HG02973 (cell line): Measurements from ENCODE around the gene HSBP1L1.

ENCODE experiments used
- ATAC-seq: cut with Tn5 transposase; IDR thresholded peaks from one replicate; pipeline ENCODE4 v1.9.1; 2021; ENCODE audit warnings: moderate library complexity; ENCODE audit not compliant: unreplicated experiment

The HSBP1L1 gene

GRCh38 chr18:79928563-79928960, 35.9 kb upstream of the HSBP1L1 start:
- no peak for ATAC-seq

DNA sequence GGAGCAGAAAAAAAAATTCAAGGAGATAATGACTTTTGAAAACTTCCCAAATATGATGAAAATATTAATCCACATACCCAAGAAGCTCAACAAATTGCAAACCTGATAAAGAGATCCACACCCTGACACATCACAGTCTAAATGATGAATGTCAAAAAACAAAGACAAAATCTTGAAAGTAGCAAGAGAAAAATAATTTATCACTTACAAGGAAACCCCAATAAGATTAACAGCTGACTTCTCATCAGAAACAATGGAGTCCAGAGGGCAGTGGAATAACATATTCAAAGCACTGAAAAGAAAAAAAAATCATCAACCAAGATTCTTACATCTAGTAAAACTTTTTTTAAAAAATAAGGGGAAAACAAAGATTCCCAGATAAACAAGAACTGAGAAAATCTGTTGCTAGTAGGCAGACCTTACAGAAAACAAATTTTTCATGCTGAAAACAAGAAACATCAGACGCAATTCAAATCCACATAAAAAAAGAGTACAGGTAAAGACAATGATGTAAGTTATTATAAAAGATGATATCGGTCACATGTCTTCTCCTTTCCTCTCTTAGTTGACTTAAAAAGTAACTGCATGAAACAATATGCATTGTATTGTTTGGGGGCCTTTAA, 34.3 kb upstream of the HSBP1L1 start:
- ATAC-seq = no peak

GRCh38 chr18:79931475-79931874, 33.0 kb upstream of the HSBP1L1 start:
- ATAC-seq = no peak

DNA sequence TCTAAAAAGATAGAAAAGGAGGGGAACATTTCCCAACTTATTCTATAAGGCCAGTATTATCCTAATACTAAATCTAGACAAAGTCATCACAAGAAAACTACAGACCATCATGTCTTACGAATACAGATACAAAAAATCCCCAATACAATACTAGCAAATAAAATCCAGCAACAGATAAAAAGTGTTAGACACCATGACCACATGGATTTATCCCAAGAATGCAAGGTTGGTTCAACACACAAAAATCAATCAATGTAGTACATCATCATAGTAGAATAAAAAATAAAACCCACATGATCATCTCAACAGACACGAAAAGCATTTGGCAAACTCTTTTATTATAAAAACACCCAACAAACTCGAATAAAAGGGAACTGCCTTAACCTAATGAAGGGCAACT, 31.5 kb upstream of the HSBP1L1 start:
- no peak for ATAC-seq

DNA sequence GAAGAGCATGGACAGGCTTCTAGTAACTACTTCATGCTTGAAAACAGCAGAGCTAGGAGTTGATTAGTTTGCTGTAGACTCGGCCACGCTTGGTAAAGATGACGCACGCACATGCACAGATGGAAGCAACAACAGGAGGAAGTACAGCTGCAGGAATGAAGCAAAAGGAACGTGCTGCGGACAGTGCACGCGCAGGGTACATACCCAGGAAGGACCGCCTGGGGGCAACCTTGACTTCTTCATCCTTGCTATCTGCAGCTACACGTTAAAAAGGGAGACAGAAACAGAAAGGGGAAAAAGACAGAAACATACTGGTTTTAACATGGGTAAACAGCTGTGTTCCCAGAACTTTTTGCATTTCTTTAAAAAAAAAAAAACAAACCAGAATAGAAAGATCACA, 30.7 kb upstream of the HSBP1L1 start:
- no peak for ATAC-seq

GRCh38 chr18:79934311-79935097, 29.9 kb upstream of the HSBP1L1 start:
- ATAC-seq = no peak

GRCh38 chr18:79935098-79935480, 29.4 kb upstream of the HSBP1L1 start:
- ATAC-seq = no peak

DNA sequence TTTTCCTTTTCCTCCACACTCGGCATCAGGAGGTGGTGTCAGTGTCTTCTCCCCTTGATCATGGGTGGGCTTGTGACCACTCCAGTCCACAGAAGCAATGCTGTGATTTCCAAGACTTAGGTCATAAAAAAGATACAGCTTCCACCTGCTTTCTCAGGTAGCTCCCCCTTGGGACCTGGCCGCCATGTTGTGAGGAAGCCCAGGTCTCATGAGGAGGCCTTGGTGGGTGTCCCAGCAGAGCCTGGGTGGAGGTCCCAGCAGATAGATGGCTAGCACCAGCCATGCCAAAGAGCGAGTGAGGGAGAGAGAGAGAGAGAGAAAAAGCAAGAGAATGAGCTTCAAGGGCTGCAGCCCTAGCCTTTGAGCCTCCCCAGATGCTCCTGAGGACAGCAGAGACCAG, 28.9 kb upstream of the HSBP1L1 start:
- ATAC-seq = no peak

- no peak for ATAC-seq
Measured at GRCh38 chr18:79935925-79936324, 28.5 kb upstream of the HSBP1L1 start.

GRCh38 chr18:79936641-79937040, 27.8 kb upstream of the HSBP1L1 start:
- ATAC-seq = no peak

- no peak for ATAC-seq
Measured at GRCh38 chr18:79937103-79937860, 27.2 kb upstream of the HSBP1L1 start.

DNA sequence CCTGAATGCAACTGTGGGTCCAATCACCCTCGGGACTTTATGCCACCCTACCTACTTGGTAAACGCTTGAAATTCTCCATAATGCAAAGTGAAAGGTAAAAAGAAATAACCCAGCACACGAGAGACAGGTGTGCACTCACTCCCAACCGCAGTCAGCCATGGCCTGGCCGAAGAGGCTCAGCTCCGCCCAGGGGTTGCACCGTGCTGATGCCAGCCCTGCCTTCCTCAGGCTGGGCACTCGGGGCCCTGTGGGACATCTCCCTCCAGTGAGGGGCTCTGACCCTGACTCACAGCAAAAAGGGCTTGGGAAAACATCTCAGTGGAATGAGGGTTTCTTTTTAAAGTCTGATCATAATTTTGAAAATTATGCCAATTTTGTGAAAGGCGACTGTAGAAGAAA, 26.2 kb upstream of the HSBP1L1 start:
- ATAC-seq = no peak

DNA sequence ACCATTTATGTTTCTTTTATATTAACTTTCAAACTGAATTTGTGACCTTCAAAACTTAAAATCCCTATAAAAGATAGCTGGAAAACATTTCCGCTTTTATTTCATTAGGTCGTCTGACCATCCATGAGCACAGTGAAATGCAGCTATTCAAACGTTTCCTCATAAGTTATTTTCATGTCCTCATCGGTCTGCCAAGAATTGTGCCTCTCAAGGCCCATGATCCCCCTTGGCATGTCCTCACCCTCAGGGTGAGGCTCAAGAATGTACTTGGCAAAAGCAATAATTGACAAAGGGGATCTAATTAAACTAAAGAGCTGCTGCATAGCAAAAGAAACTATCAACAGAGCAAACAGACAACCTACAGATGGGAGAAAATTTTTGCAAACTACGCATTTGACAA, 25.3 kb upstream of the HSBP1L1 start:
- ATAC-seq = no peak

GRCh38 chr18:79940126-79940813, 24.2 kb upstream of the HSBP1L1 start:
- ATAC-seq = no peak

GRCh38 chr18:79940814-79941472, 23.5 kb upstream of the HSBP1L1 start:
- no peak for ATAC-seq

- no peak for ATAC-seq
Measured at GRCh38 chr18:79941473-79942119, 22.8 kb upstream of the HSBP1L1 start.

- no peak for ATAC-seq
Measured at GRCh38 chr18:79942211-79942610, 22.2 kb upstream of the HSBP1L1 start.

GRCh38 chr18:79942786-79943607, 21.4 kb upstream of the HSBP1L1 start:
- no peak for ATAC-seq

DNA sequence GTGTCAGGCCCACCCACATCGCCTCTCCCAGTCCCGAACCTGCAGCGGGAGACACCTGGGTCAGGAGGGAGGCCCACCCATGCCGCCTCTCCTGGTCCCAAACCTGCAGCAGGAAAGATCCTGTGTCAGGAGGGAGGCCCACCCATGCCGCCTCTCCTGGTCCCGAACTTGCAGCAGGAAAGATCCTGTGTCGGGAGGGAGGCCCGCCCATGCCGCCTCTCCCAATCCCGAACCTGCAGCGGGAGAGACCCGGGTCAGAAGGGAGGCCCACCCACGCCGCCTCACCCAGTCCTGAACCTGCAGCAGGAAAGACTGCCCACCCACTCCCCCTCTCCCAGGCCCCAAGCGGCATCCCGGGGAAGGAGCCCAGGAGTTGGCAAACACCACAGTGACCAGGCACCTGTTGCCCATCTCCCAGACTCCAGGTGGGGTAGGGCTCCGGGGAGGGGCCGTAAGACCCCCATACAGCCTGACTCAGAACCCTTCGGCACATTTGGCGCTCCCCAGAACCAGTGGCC, 20.8 kb upstream of the HSBP1L1 start:
- no peak for ATAC-seq
